KOPT-K1 (cell line): ENCODE results near the gene LSM3.

Experiments
- H3K27ac ChIP-seq: fragments of 200-600 bp; sonication (generic); 2 replicates; pipeline ENCODE4 v1.5.1; 2016; ENCODE audit warnings: antibody characterized with exemption, mild to moderate bottlenecking, low read depth, low read length; ENCODE audit not compliant: poor library complexity, severe bottlenecking
- H3K36me3 ChIP-seq: fragments of 200-600 bp; sonication (generic); 2 replicates; pipeline ENCODE4 v1.5.1; 2017; ENCODE audit warnings: antibody characterized with exemption, mild to moderate bottlenecking, low read length, moderate library complexity; ENCODE audit not compliant: insufficient read depth
- H3K9me3 ChIP-seq: fragments of 200-600 bp; sonication (generic); 2 replicates; pipeline ENCODE4 v1.5.1; 2017; ENCODE audit warnings: antibody characterized with exemption, low read length, mild to moderate bottlenecking; ENCODE audit not compliant: insufficient read depth, poor library complexity, severe bottlenecking

Gene LSM3

GRCh38 chr3:14186854-14187458 is 8.3 kb downstream of the LSM3 start:
- Histone ChIP-seq H3K9me3 (no peaks in the 10 kb centered on the region), H3K36me3 (peaks cover 75% of the 10 kb centered on the region), H3K27ac (no peak overlapping the region)

GRCh38 chr3:14188041-14188754 is 9.6 kb downstream of the LSM3 start:
- Histone ChIP-seq H3K9me3 (no peaks in the 10 kb centered on the region), H3K36me3 (peaks cover 62% of the 10 kb centered on the region), H3K27ac (no peak overlapping the region)

GRCh38 chr3:14194865-14195264 is 16.2 kb downstream of the LSM3 start:
- Histone ChIP-seq H3K9me3 (no peaks in the 10 kb centered on the region), H3K36me3 (peaks cover 55% of the 10 kb centered on the region), H3K27ac (no peak overlapping the region)

GRCh38 chr3:14199641-14200040 is 21.0 kb downstream of the LSM3 start:
- Histone ChIP-seq H3K27ac (no peak overlapping the region), H3K36me3 (peaks cover 67% of the 10 kb centered on the region), H3K9me3 (no peaks in the 10 kb centered on the region)

GRCh38 chr3:14200276-14200675 is 21.7 kb downstream of the LSM3 start:
- Histone ChIP-seq H3K27ac (no peak overlapping the region), H3K9me3 (no peaks in the 10 kb centered on the region), H3K36me3 (peaks cover 61% of the 10 kb centered on the region)

- H3K9me3 ChIP-seq = no peaks in the 10 kb centered on the region
- peaks cover 55% of the 10 kb centered on the region for H3K36me3 ChIP-seq
- H3K27ac ChIP-seq = no peak overlapping the region
Observed at GRCh38 chr3:14200841-14201240, 22.2 kb downstream of the LSM3 start.

- Histone ChIP-seq H3K27ac (no peak overlapping the region), H3K9me3 (no peaks in the 10 kb centered on the region), H3K36me3 (peaks cover 43% of the 10 kb centered on the region)
Observed at GRCh38 chr3:14201940-14202684, 23.5 kb downstream of the LSM3 start.

- no peak overlapping the region for H3K27ac ChIP-seq
- no peaks in the 10 kb centered on the region for H3K9me3 ChIP-seq
- peaks cover 34% of the 10 kb centered on the region; the same call in 1 of the 2 replicates for H3K36me3 ChIP-seq
Observed at GRCh38 chr3:14202874-14203520, 24.4 kb downstream of the LSM3 start.

GRCh38 chr3:14203521-14204079 is 25.0 kb downstream of the LSM3 start:
- H3K9me3 ChIP-seq = no peaks in the 10 kb centered on the region
- H3K36me3 ChIP-seq = peaks cover 28% of the 10 kb centered on the region; the same call in 1 of the 2 replicates
- H3K27ac ChIP-seq = no peak overlapping the region

- peaks cover 17% of the 10 kb centered on the region; the same call in 1 of the 2 replicates for H3K36me3 ChIP-seq
- no peak overlapping the region for H3K27ac ChIP-seq
- no peaks in the 10 kb centered on the region for H3K9me3 ChIP-seq
Observed at GRCh38 chr3:14204515-14205284, 26.1 kb downstream of the LSM3 start.

- Histone ChIP-seq H3K27ac (no peak overlapping the region), H3K9me3 (no peaks in the 10 kb centered on the region), H3K36me3 (no peaks in the 10 kb centered on the region)
Observed at GRCh38 chr3:14206548-14207177, 28.0 kb downstream of the LSM3 start.

GRCh38 chr3:14208168-14208567 is 29.6 kb downstream of the LSM3 start:
- no peak overlapping the region for H3K27ac ChIP-seq
- H3K36me3 ChIP-seq = no peaks in the 10 kb centered on the region
- no peaks in the 10 kb centered on the region for H3K9me3 ChIP-seq

- Histone ChIP-seq H3K9me3 (no peaks in the 10 kb centered on the region), H3K36me3 (no peaks in the 10 kb centered on the region), H3K27ac (no peak overlapping the region)
Observed at GRCh38 chr3:14208977-14209394, 30.4 kb downstream of the LSM3 start.
